H9 (cell line): ENCODE data around the gene RCOR3. TPM values are rescaled to one million over a fixed set of nuclear protein-coding genes. Genes with fewer than 3 reads are reported as not detected.

Source experiments
- DNase-seq: peaks from one replicate; pipeline ENCODE4 v3.0.0-alpha.2; 2017
- H2AFZ ChIP-seq: one replicate; pipeline ENCODE4 v1.6.1; 2013; ENCODE audit warnings: mild to moderate bottlenecking, low read length, control low read depth, moderate library complexity
- H2AK5ac ChIP-seq: 2 replicates; pipeline ENCODE4 v1.6.1; 2013; ENCODE audit warnings: low read length, control low read depth, mixed read lengths; ENCODE audit not compliant: insufficient read length
- H2BK120ac ChIP-seq: one replicate; pipeline ENCODE4 v1.6.1; 2013; ENCODE audit warnings: low read depth, mild to moderate bottlenecking, low read length, control low read depth, inconsistent platforms; ENCODE audit not compliant: poor library complexity, severe bottlenecking
- H2BK12ac ChIP-seq: 2 replicates; pipeline ENCODE4 v1.6.1; 2013; ENCODE audit warnings: low read length, control low read depth, mixed read lengths, low read depth; ENCODE audit not compliant: insufficient read length
- H2BK15ac ChIP-seq: 2 replicates; pipeline ENCODE4 v1.6.1; 2013; ENCODE audit warnings: low read depth, low read length, control low read depth
- H2BK20ac ChIP-seq: one replicate; pipeline ENCODE4 v1.6.1; 2013; ENCODE audit warnings: low read depth, mild to moderate bottlenecking, low read length, control low read depth, inconsistent platforms; ENCODE audit not compliant: poor library complexity, severe bottlenecking
- H2BK5ac ChIP-seq: 2 replicates; pipeline ENCODE4 v1.6.1; 2013; ENCODE audit warnings: low read length, control low read depth, mixed read lengths; ENCODE audit not compliant: insufficient read length
- H3K14ac ChIP-seq: 2 replicates; pipeline ENCODE4 v1.6.1; 2013; ENCODE audit warnings: low read length, control low read depth; ENCODE audit not compliant: insufficient read depth
- H3K18ac ChIP-seq: 2 replicates; pipeline ENCODE4 v1.6.1; 2013; ENCODE audit warnings: low read depth, mild to moderate bottlenecking, mixed read lengths, low read length, control low read depth; ENCODE audit not compliant: insufficient read length
- H3K23ac ChIP-seq: 2 replicates; pipeline ENCODE4 v1.6.1; 2013; ENCODE audit warnings: low read length, control low read depth, mixed read lengths, low read depth; ENCODE audit not compliant: insufficient read length
- H3K23me2 ChIP-seq: 2 replicates; pipeline ENCODE4 v1.6.1; 2013; ENCODE audit warnings: low read depth, mild to moderate bottlenecking, mixed read lengths, low read length, control low read depth; ENCODE audit not compliant: insufficient read length, poor library complexity, severe bottlenecking
- H3K27ac ChIP-seq: 2 replicates; pipeline ENCODE4 v1.5.1; 2013; ENCODE audit warnings: low read length, control low read depth, mixed read lengths, low read depth; ENCODE audit not compliant: insufficient read length
- H3K27me3 ChIP-seq: 2 replicates; pipeline ENCODE4 v1.6.1; 2013; ENCODE audit warnings: low read length, control low read depth, inconsistent platforms; ENCODE audit not compliant: insufficient read depth
- H3K4ac ChIP-seq: 2 replicates; pipeline ENCODE4 v1.6.1; 2013; ENCODE audit warnings: low read depth, mild to moderate bottlenecking, control low read depth, inconsistent platforms, low read length, moderate library complexity
- H3K4me1 ChIP-seq: 2 replicates; pipeline ENCODE4 v1.6.1; 2013; ENCODE audit warnings: low read length, control low read depth, inconsistent platforms; ENCODE audit not compliant: insufficient read depth
- H3K4me2 ChIP-seq: 2 replicates; pipeline ENCODE4 v1.6.1; 2013; ENCODE audit warnings: low read length, control low read depth, mixed read lengths; ENCODE audit not compliant: insufficient read length, insufficient read depth
- H3K56ac ChIP-seq: 2 replicates; pipeline ENCODE4 v1.6.1; 2013; ENCODE audit warnings: low read depth, mild to moderate bottlenecking, mixed read lengths, low read length, control low read depth; ENCODE audit not compliant: insufficient read length
- H3K79me1 ChIP-seq: 2 replicates; pipeline ENCODE4 v1.6.1; 2013; ENCODE audit warnings: low read depth, mild to moderate bottlenecking, moderate library complexity, low read length, control low read depth, inconsistent platforms; ENCODE audit not compliant: insufficient read depth, poor library complexity, severe bottlenecking
- H3K79me2 ChIP-seq: 2 replicates; pipeline ENCODE4 v1.6.1; 2013; ENCODE audit warnings: low read length, control low read depth, inconsistent platforms; ENCODE audit not compliant: insufficient read depth
- H3K9ac ChIP-seq: 2 replicates; pipeline ENCODE4 v1.6.1; 2013; ENCODE audit warnings: low read length, control low read depth, mixed read lengths; ENCODE audit not compliant: insufficient read length; ENCODE audit errors: extremely low read depth
- H3K9me3 ChIP-seq: one replicate; pipeline ENCODE4 v1.6.1; 2013; ENCODE audit warnings: low read depth, low read length, inconsistent platforms; ENCODE audit not compliant: control insufficient read depth
- H3T11ph ChIP-seq: one replicate; pipeline ENCODE4 v1.6.1; 2013; ENCODE audit warnings: mild to moderate bottlenecking, low read length, control low read depth, inconsistent platforms
- H4K20me1 ChIP-seq: one replicate; pipeline ENCODE4 v1.6.1; 2013; ENCODE audit not compliant: control insufficient read depth, insufficient read length, insufficient read depth
- H4K5ac ChIP-seq: 2 replicates; pipeline ENCODE4 v1.6.1; 2013; ENCODE audit warnings: low read depth, mild to moderate bottlenecking, mixed read lengths, low read length, control low read depth; ENCODE audit not compliant: insufficient read length
- H4K8ac ChIP-seq: replicated peaks from 2 replicates; pipeline ENCODE4 v1.6.1; 2013; ENCODE audit warnings: low read length, control low read depth, mixed read lengths, low read depth; ENCODE audit not compliant: insufficient read length
- H4K91ac ChIP-seq: 2 replicates; pipeline ENCODE4 v1.6.1; 2013; ENCODE audit warnings: low read depth, mild to moderate bottlenecking, moderate library complexity, mixed read lengths, low read length, control low read depth; ENCODE audit not compliant: insufficient read length
- H3K27ac Mint-ChIP-seq, 3 experiments: 2 replicates in 2 of 3; 3 replicates in 1 of 3; pipeline ENCODE4 v1.8.0; 2020 to 2021; ENCODE audit warnings: mixed read lengths in 3 of 3, mild to moderate bottlenecking in 1 of 3, moderate library complexity in 1 of 3
- H3K27me3 Mint-ChIP-seq: 2 replicates; pipeline ENCODE4 v1.8.0; 2021; ENCODE audit warnings: low read depth, mild to moderate bottlenecking, moderate library complexity, mixed read lengths
- H3K36me3 Mint-ChIP-seq, 3 experiments: 2 replicates in 2 of 3; 3 replicates in 1 of 3; pipeline ENCODE4 v1.8.0; 2020 to 2021; ENCODE audit warnings: low read depth in 3 of 3, mixed read lengths in 3 of 3; ENCODE audit not compliant: insufficient read depth in 1 of 3
- H3K4me1 Mint-ChIP-seq, 2 experiments: 2 replicates each; pipeline ENCODE4 v1.8.0; 2020; ENCODE audit warnings: mixed read lengths in 2 of 2
- H3K4me3 Mint-ChIP-seq, 2 experiments: 2 replicates in 1 of 2; 3 replicates in 1 of 2; pipeline ENCODE4 v1.8.0; 2020 to 2021; ENCODE audit warnings: mild to moderate bottlenecking in 2 of 2, mixed read lengths in 2 of 2, moderate library complexity in 1 of 2
- H3K9me3 Mint-ChIP-seq, 2 experiments: 2 replicates in 1 of 2; 3 replicates in 1 of 2; pipeline ENCODE4 v1.8.0; 2020; ENCODE audit warnings: mild to moderate bottlenecking in 2 of 2, mixed read lengths in 2 of 2, moderate library complexity in 1 of 2
- CTCF ChIP-seq: fragments of 200-600 bp; sonication (generic); conservative IDR thresholded peaks from 3 replicates; pipeline ENCODE4 v1.8.0; 2021; ENCODE audit warnings: antibody characterized with exemption, mild to moderate bottlenecking
- WGBS: extraction: QIAGEN DNeasy Blood & Tissue Kit; methylation state at CpG from one replicate; pipeline ENCODE4 v1.1.7; 2013; ENCODE audit warnings: missing lambda C conversion rate, low lambda C conversion rate, mixed read lengths; ENCODE audit not compliant: insufficient read length; ENCODE audit errors: extremely low coverage; 5-methylcytosine and 5-hydroxymethylcytosine counted together
- total RNA-seq: library from RNA; stranded (reverse); gene quantifications from 2 replicates; pipeline ENCODE4 v1.2.1, GENCODE V29; 2021

The RCOR3 gene
- total RNA-seq, 1 experiment from 2014 or later = 37.2 TPM

GRCh38 chr1:211281320-211282022 is 22.3 kb downstream of the RCOR3 start:
- no peak overlapping the region for H2BK12ac ChIP-seq
- no peak overlapping the region for H3K27ac Mint-ChIP-seq
- H4K8ac ChIP-seq = no peak overlapping the region
- H2AFZ ChIP-seq = no peak overlapping the region
- H2BK5ac ChIP-seq = no peak overlapping the region
- no peak overlapping the region for H4K5ac ChIP-seq
- H3K18ac ChIP-seq = no peak overlapping the region
- H2BK20ac ChIP-seq = no peak overlapping the region
- H3K27me3 Mint-ChIP-seq = no peaks in the 10 kb centered on the region
- no peak overlapping the region for H3K14ac ChIP-seq
- DNase-seq = no peak
- H3K4me1 Mint-ChIP-seq = no peaks in the 10 kb centered on the region
- H3K56ac ChIP-seq = no peak overlapping the region
- H4K91ac ChIP-seq = no peak overlapping the region
- no peaks in the 10 kb centered on the region for H3K4me1 ChIP-seq
- no peak for TF ChIP-seq CTCF
- H3K9me3 ChIP-seq = no peaks in the 10 kb centered on the region
- H3T11ph ChIP-seq = no peak overlapping the region
- WGBS = no CpG with 5 or more reads among the region's 6 CpGs
- no peaks in the 10 kb centered on the region for H3K79me2 ChIP-seq
- no peak overlapping the region for H3K4me3 Mint-ChIP-seq
- no peak overlapping the region for H3K23ac ChIP-seq
- H2BK15ac ChIP-seq = no peak overlapping the region
- H4K20me1 ChIP-seq = no peaks in the 10 kb centered on the region
- H3K9me3 Mint-ChIP-seq = no peaks in the 10 kb centered on the region
- H3K27ac ChIP-seq = no peak overlapping the region
- H3K9ac ChIP-seq = no peak overlapping the region
- no peak overlapping the region for H2BK120ac ChIP-seq
- no peaks in the 10 kb centered on the region for H3K23me2 ChIP-seq
- no peak overlapping the region for H3K4me2 ChIP-seq
- no peaks in the 10 kb centered on the region for H3K27me3 ChIP-seq
- H3K4ac ChIP-seq = no peak overlapping the region
- peaks cover 2 to 28% (median 17%) of the 10 kb centered on the region in 3 experiments; a peak in 6 of 7 replicates for H3K36me3 Mint-ChIP-seq
- no peak overlapping the region for H2AK5ac ChIP-seq
- no peaks in the 10 kb centered on the region for H3K79me1 ChIP-seq
